Measurements from ENCODE around the gene TOR4A.
"Not testable (repeated sequence)": the region's sequence is repeated elsewhere in the genome, so short reads cannot be mapped to it uniquely, and the experiment has no call there.

TOR4A gene

DNA sequence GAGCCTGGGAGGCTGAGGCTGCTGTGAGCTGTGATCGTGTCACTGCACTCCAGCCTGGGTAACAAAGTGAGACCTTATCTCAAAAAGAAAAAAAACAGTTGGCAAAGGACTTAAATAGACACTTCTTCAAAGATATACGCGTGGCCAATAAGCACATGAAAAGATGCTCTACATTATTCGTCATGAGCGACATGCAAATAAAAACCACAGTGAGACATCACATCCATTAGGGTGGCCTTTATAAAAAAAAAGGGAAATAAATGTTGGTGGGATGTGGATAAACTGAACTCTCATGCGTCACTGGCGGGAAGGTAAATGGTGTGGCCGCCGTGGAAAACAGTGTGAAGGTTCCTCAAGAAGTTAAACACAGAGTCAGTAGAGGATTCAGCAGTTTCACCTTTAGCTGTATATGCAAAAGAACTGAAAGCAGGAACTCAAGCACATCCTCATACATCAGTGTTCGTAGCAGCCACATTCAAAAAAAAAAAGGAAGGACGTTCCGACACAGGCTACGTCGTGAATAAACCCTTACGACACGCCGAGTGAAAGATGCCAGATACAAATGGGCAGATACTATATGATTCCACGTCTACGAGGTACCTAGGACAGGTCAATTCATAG is 49.0 kb downstream of the TOR4A start:
- CTCF ChIA-PET, result no interaction called here
- TF ChIP-seq CTCF (IDR thresholded peaks at IDR 0.05; ENCODE audit: insufficient read depth, low read length, missing control alignments), result no peak

DNA sequence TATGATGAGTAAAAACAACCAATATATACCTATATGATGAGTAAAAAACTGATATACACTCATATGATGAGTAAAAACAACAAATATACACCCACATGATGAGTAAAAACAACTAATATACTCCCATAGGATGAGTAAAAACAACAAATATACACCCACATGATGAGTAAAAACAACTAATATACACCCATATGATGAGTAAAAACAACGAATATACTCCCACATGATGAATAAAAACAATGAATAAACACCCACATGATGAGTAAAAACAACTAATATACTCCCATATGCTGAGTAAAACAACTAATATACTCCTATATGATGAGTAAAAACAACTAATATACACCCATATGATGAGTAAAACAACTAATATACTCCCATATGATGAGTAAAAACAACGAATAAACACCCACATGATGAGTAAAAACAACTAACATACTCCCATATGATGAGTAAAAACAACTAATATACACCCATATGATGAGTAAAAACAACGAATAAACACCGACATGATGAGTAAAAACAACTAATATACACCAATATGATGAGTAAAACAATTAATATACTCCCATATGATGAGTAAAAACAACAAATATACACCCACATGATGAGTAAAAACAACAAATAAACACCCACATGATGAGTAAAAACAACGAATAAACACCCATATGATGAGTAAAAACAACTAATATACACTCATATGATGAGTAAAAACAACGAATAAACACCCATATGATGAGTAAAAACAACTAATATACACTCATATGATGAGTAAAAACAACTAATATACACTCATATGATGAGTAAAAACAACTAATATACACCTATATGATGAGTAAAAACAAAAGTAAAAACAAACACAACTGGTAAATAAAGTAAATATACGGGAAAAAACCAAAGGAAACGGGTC is 50.4 kb downstream of the TOR4A start:
- POLR2A ChIA-PET; H3K4me3 ChIP-seq (ENCODE audit: low read depth, low read length); DNase-seq (ENCODE audit: low read depth, low spot score); CTCF ChIA-PET: not testable (repeated sequence)

More for the DNA sequence above, 49.0 kb downstream of the TOR4A start:
- H3K4me3 ChIP-seq (ENCODE audit: low read depth, low read length), result no peak overlapping the region
- POLR2A ChIA-PET, result no interaction called here
- no peak for DNase-seq (ENCODE audit: low read depth, low spot score)

- POLR2A ChIA-PET; DNase-seq (ENCODE audit: low read depth, low spot score); H3K4me3 ChIP-seq (ENCODE audit: low read depth, low read length); CTCF ChIA-PET: not testable (repeated sequence)
Observed at GRCh38 chr9:137329590-137329989, 52.1 kb downstream of the TOR4A start.

- TF ChIP-seq CTCF (IDR thresholded peaks at IDR 0.05; ENCODE audit: insufficient read depth, low read length, missing control alignments), result no peak
- DNase-seq (ENCODE audit: low read depth, low spot score), result no peak
- ChIA-PET POLR2A (interaction anchor here (0.6 kb wide), 1 partner anchor 90 kb away, joined by 3 read pairs; the partner anchor contains the start of gene TUBB4B), CTCF (no interaction called here)
- H3K4me3 ChIP-seq (ENCODE audit: low read depth, low read length), result no peak overlapping the region
Observed at GRCh38 chr9:137330689-137331088, 53.2 kb downstream of the TOR4A start.

- no peak overlapping the region for H3K4me3 ChIP-seq (ENCODE audit: low read depth, low read length)
- DNase-seq (ENCODE audit: low read depth, low spot score), result no peak
- ChIA-PET CTCF (no interaction called here), POLR2A (no interaction called here)
- no peak for TF ChIP-seq CTCF (IDR thresholded peaks at IDR 0.05; ENCODE audit: insufficient read depth, low read length, missing control alignments)
Observed at GRCh38 chr9:137331929-137332328, 54.4 kb downstream of the TOR4A start.
